GM21723 (cell line): ENCODE data around the gene KCNH1.
A peak's percentile ranks its signal among the peaks of the same experiment; 100 is the strongest.

Experiments used
- ATAC-seq: cut with Tn5 transposase; IDR thresholded peaks from one replicate; pipeline ENCODE4 v1.9.1; 2021; ENCODE audit warnings: mild to moderate bottlenecking, moderate library complexity; ENCODE audit not compliant: unreplicated experiment

Gene KCNH1

GRCh38 chr1:210730023-210730422 lies 403.9 kb downstream of the KCNH1 start:
- no peak for ATAC-seq

DNA sequence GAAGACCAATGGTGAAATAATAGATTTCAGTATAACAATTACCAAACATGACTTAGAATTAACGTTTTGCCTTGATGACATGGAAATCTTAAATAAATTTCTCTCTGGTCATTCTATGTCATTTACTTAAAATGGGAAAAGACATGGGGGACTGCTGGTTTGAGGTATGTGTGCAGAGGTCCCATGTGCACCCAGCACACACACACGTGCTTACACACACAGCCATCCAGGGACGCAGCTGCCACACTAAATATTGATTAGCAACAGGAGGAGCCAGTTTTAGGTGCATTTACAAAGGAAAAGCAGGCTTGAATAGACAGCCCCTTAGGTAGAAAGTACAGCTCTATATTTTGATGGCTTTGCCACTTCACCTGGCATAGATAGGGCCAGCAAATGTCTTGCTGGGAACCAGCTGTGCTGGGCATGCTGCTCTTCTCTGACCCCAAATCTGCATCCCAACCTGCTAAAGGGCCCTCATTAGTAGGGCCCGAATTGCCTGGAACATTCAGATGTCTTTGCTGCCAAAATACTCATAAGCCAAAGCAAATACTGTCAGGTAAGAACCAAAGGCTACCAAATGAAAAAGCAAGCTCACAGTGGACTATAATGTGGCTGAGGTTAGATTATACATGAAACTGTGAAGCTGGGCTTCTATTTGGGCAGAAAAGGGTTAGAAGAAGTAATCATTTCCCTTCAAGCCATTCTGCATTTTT lies 405.4 kb downstream of the KCNH1 start:
- ATAC-seq = no peak

- ATAC-seq = no peak
Measured at GRCh38 chr1:210727709-210728108, 406.2 kb downstream of the KCNH1 start.

DNA sequence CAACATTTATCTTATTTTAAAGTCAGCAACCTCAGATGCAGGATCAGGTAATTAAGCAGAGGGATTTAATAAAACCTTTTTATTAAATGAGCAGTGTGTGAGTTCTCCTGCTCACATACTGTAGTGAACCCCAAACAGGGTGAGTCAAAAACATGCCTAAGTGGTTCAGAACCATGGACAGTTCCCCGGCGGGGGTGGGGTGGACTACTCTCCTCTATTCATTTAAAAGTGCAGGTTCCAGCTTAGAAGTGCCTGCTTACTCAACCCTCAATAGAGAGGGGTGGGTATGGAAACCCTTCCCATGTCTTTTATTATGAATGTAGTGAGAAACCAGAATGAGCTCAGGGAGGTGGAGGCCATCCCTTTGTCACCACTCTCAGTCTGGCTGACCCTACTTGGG lies 407.3 kb downstream of the KCNH1 start:
- no peak for ATAC-seq

- no peak for ATAC-seq
Measured at GRCh38 chr1:210724768-210725167, 409.2 kb downstream of the KCNH1 start.

DNA sequence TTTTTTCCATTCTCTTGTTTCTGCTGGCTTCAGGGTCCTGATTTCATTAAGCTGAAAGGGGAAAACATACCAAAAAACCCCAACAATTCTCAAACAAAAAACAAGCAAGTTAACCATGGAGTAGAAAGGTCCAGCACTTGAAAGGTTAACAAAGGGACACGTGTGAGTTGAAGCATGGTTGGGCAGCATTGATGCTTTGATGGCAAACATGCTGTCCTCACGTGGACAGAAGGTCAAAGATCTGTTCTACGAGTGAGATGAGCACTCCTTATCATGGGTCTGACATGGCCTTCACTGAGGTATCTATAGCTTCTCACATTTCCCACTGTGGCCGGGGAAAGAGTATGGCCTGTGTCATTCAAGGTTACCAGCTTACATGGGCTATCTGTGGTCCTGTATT lies 410.3 kb downstream of the KCNH1 start:
- ATAC-seq = no peak

DNA sequence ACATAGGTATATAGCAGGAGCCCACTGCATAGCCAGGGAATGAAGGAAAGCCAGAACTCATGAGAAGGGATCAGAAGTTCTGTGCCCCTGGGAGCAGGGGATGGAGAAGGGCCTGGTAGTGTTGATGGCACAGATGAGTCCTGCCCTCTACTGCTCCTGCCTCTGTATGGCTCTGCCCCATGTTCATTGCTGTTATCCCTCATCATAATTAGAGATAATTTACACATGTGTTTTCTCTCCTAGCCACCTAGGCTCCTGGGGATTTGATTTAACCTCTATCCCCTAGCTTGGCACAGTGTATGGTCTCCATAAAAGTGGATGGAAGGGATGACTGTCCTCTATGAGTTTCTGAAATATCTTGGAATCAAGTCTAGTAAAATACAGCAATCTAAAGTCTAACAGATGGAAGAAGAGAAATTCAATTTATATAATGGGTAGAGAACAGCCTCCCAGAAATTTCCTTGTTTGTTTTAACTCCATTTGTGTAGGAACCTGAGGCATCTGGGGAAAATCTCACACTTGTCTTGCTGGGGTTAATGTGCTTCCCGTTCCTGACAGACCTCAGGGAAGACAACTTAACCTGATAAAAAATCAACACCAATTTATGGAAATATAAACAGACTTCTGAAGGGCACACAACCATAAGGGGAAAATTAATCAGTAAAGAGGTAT lies 411.4 kb downstream of the KCNH1 start:
- ATAC-seq = no peak

DNA sequence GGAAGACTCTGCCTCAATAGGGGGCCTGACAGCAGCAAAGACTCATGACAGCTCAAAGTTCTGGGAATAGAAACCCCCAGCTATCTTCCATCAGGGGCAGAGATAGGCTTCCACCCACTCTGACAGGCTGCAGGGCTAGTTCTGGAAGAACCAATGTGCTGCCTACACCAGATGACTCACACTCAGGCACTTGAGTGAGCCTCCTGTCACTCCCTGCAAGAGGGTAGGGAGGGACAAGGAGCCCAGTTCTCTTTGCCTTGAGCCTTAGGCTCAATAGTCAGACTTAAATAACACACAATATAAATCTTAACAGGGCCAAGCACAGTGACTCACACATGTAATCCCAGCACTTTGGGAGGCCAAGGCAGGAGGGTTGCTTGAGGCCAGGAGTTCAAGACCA lies 418.9 kb downstream of the KCNH1 start:
- ATAC-seq = no peak

DNA sequence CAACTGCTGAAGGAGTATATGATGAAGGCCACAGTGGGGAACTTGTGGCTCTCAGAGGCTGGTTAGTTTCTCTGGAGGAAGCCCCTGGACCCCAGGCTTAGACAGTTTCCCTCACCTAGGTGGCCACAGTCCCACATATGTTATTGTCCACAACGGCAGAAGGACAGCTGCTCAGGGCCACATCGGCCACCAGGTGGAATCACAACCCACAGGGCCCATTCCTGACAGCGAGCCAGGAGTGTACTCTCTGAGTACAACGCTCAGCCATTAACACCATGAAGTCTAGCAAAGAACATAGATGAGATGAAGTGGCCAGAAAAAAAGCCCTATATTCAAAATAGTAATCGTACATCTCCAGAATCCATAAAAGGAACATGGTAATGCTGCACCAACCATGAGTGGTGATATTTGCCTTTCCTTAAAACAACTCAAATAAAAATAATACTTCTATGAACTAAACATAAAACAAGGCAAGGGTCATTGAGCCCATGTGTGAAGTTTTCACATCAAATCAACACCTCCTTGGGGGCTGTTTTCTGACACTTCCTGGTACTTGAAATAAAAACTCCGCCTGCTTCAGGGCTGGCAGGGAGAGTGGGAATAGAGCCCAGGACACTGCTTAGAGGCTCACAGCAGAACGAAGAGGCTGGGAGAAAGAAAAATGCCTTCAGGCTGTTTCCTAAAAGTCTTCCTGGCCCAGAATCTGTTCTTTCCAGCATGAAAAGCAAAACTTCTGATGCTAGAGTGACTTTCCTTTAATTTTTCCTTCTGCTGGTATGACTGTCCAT lies 421.9 kb downstream of the KCNH1 start:
- no peak for ATAC-seq

DNA sequence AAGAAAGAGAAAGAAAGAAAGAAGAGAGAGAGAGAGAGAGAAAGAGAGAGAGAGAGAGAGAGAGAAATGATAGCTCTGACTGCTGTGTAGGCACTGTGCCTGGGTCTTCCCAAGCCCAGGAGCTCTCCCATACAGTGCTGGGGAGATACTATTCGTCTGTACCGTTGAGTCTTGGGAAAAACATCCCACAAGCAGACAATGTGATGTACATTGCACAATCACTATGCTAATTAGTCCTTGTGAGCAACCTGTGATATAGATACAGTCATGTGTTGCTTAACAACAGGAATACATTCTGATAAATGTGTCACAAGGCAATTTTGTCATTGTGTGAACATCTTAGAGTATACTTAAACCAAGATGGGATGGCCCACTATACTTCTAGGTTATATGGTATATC lies 424.2 kb downstream of the KCNH1 start:
- no peak for ATAC-seq

DNA sequence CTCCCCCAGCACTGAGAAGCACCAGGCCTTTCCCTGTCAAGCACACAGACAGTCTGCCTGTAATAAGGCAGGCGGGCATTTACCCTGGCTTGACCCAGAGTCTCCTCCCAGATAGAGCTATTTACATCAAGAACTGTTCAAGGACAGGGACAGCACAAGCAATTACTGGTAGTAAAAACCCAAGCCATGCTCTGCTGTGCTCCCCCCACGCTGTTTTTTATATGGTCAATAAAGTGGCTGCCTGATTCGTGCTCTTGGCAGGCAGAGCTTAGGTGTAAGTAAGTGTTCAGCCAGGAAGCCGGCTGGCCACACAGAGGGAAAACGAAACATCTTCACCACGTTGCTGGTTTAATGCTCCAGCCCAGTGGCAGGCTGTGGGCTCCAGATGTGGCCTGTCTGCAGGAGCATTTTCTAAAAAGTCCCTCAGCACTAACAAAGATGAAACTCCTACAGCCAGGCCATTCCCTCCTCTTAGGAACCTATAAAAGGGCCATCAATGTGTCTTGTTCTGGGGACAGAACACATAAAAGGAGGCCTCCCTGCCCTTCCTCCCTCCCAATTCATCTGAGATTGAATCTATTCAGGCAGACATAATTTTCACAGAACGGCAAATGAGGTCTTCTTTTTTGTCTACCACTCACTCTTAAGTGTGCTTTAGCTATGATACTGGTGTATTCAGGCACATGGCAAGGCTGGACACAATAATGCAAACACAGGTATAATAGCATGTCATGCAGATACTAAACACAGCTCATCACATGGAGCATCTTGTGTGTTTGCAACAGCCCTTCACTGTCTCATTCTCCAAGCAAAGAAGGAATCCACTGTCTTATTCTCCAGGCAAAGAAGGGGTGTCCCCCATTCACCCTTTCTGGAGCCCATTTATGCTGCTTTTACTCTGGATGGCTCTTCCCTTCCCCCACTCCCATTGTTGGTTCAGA lies 426.4 kb downstream of the KCNH1 start:
- no peak for ATAC-seq

DNA sequence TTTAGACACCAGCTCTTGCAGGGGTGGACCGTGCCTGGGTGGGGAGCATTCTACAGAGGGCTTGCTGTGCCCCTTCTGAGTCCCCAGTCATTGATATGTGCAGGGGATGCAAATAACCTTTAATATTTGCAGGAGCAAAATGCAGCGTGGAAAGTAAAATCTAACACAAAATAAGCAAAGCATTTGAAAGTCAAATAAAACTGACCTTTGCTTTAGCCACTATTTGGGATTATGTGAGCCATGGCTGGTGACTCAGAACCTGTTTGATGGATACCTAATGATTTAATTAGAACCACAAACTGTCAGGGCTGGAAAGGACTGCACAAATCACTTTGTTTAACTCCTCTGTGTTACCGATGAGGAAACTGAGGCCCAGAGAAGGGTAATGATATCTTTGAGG lies 427.7 kb downstream of the KCNH1 start:
- no peak for ATAC-seq

GRCh38 chr1:210705086-210705485 lies 428.9 kb downstream of the KCNH1 start:
- no peak for ATAC-seq

- ATAC-seq = no peak
Measured at GRCh38 chr1:210703593-210703992, 430.4 kb downstream of the KCNH1 start.

DNA sequence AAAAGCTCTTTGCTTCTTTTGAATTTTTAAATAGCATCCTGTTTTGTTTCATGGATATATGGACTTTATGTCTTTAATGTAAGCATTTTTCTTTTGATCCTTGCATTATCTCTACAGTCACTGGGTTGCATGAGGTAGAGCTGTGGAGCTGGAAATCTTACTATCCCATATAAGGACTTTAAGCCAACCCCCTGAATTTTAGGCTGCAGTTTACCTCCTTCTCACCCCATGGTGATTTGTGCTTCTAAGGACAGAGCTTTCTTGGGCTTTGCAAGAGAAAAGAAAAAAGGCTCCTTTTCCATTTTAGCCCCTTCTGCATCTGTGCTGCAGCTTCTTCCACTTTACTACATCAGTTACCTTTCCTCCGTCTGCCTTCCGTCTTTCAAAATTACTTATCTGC lies 431.4 kb downstream of the KCNH1 start:
- no peak for ATAC-seq

DNA sequence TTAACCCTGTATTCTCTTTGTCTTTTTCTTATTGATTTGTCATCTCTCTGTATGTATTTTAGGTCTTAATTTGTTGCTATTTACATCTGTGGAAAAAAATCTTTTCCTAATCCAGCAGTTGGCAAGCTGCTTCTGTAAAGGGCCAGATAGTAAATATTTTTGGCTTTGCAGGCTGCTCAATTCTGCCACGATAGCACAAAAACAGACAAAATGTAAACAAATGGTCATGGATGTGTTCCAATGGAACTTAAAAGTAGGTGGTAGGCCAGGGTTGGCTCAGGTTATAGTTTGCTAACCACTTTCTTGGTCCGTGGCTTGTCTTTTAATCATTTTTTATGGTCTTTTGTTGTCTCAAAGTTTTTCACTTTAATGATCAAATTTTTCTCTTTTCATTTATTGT lies 433.4 kb downstream of the KCNH1 start:
- no peak for ATAC-seq

GRCh38 chr1:210700083-210700482 lies 433.9 kb downstream of the KCNH1 start:
- ATAC-seq = no peak

GRCh38 chr1:210698661-210699060 lies 435.3 kb downstream of the KCNH1 start:
- ATAC-seq = no peak

DNA sequence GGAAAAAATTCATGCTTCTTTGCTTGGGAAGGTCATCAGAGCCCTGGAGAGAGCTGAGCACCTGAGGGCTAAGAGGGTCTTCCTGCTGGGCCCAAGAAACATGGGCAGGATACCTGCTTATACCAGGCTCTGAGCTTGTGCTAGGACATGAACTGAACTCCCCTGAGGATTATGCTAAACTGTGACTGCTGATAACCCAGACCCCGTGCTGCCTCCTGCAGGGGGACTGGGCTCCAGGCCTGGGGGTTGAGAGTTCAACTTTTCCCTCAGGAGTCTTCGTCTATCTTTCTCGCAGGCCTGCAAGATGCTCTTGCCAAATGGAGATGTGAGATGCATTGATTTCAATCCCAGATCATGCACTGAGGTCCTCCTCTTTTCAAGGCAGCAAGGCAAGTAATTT lies 436.8 kb downstream of the KCNH1 start:
- peak; percentile 5 for ATAC-seq

- peak; percentile 97 for ATAC-seq
Measured at GRCh38 chr1:210696709-210697108, 437.2 kb downstream of the KCNH1 start.

GRCh38 chr1:210695026-210695425 lies 438.9 kb downstream of the KCNH1 start:
- no peak for ATAC-seq
